Measurements from ENCODE around the gene CAMSAP1.

CAMSAP1 gene

GRCh38 chr9:135883410-135884089, 23.8 kb downstream of the CAMSAP1 start:
- Histone ChIP-seq H3K36me3 (replicated peaks; ENCODE audit: low read depth, low read length) (no peaks in the 10 kb centered on the region), H3K4me1 (ENCODE audit: low read length) (peaks cover 16% of the 10 kb centered on the region), H2AFZ (ENCODE audit: low read depth, low read length) (no peak overlapping the region), H3K9ac (ENCODE audit: low read length) (no peak overlapping the region), H3K9me3 (ENCODE audit: insufficient read depth, low read length) (no peaks in the 10 kb centered on the region), H3K4me3 (ENCODE audit: low read length) (no peak overlapping the region), H3K79me2 (ENCODE audit: low read length) (peaks cover 24% of the 10 kb centered on the region), H3K27ac (ENCODE audit: low read length) (no peak overlapping the region), H4K20me1 (ENCODE audit: insufficient read depth, low read length) (peaks cover 21% of the 10 kb centered on the region), H3K27me3 (ENCODE audit: low read depth, low read length) (no peaks in the 10 kb centered on the region), H3K4me2 (ENCODE audit: low read length) (no peak overlapping the region)
- TF ChIP-seq CTCF (IDR thresholded peaks at IDR 0.05; ENCODE audit: low read depth, low read length) = no peak
- no peak for TF ChIP-seq EZH2phosphoT487 (IDR thresholded peaks at IDR 0.05; ENCODE audit: low read depth)

GRCh38 chr9:135882011-135882410, 25.3 kb downstream of the CAMSAP1 start:
- Histone ChIP-seq H3K9ac (ENCODE audit: low read length) (no peak overlapping the region), H2AFZ (ENCODE audit: low read depth, low read length) (no peak overlapping the region), H4K20me1 (ENCODE audit: insufficient read depth, low read length) (peaks cover 22% of the 10 kb centered on the region; the same call in 1 of the 2 replicates), H3K36me3 (replicated peaks; ENCODE audit: low read depth, low read length) (no peaks in the 10 kb centered on the region), H3K4me2 (ENCODE audit: low read length) (no peak overlapping the region), H3K79me2 (ENCODE audit: low read length) (peaks cover 13% of the 10 kb centered on the region; the same call in 1 of the 2 replicates), H3K4me1 (ENCODE audit: low read length) (peaks cover 2% of the 10 kb centered on the region), H3K4me3 (ENCODE audit: low read length) (no peak overlapping the region), H3K9me3 (ENCODE audit: insufficient read depth, low read length) (no peaks in the 10 kb centered on the region), H3K27ac (ENCODE audit: low read length) (no peak overlapping the region), H3K27me3 (ENCODE audit: low read depth, low read length) (no peaks in the 10 kb centered on the region)
- no peak for TF ChIP-seq EZH2phosphoT487 (IDR thresholded peaks at IDR 0.05; ENCODE audit: low read depth)
- TF ChIP-seq CTCF (IDR thresholded peaks at IDR 0.05; ENCODE audit: low read depth, low read length) = no peak

GRCh38 chr9:135880438-135880837, 26.9 kb downstream of the CAMSAP1 start:
- H3K27me3 ChIP-seq (ENCODE audit: low read depth, low read length) = no peaks in the 10 kb centered on the region
- no peaks in the 10 kb centered on the region for H3K9me3 ChIP-seq (ENCODE audit: insufficient read depth, low read length)
- H3K36me3 ChIP-seq (replicated peaks; ENCODE audit: low read depth, low read length) = no peaks in the 10 kb centered on the region
- no peak overlapping the region for H2AFZ ChIP-seq (ENCODE audit: low read depth, low read length)
- H4K20me1 ChIP-seq (ENCODE audit: insufficient read depth, low read length) = peaks cover 21% of the 10 kb centered on the region
- no peaks in the 10 kb centered on the region for H3K4me1 ChIP-seq (ENCODE audit: low read length)
- H3K79me2 ChIP-seq (ENCODE audit: low read length) = 0 out of 2 replicates have a peak, but pooled peaks cover 3% of the 10 kb centered on the region
- H3K4me2 ChIP-seq (ENCODE audit: low read length) = no peak overlapping the region
- no peak overlapping the region for H3K9ac ChIP-seq (ENCODE audit: low read length)
- no peak overlapping the region for H3K4me3 ChIP-seq (ENCODE audit: low read length)
- no peak overlapping the region for H3K27ac ChIP-seq (ENCODE audit: low read length)
- TF ChIP-seq EZH2phosphoT487 (IDR thresholded peaks at IDR 0.05; ENCODE audit: low read depth) (no peak), CTCF (IDR thresholded peaks at IDR 0.05; ENCODE audit: low read depth, low read length) (no peak)

DNA sequence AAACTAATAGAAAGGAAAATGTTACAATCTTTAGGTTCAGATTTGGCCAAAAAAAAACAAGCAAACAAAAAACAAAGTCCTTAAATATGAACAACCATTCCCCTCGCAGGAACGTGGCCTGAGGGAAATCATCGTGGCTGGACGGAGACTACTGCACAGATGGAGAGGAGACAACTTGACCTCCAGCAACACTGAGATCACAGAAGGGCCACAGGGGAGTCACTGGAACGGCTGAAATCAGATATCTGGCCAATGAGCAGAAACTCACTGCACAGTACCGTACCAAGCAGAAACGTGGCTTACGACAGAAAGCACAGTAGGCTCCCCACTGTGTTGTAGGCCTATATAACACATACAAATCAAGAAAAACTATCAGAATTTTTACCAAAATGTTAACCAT, 27.7 kb downstream of the CAMSAP1 start:
- Histone ChIP-seq H3K4me3 (ENCODE audit: low read length) (no peak overlapping the region), H3K9ac (ENCODE audit: low read length) (no peak overlapping the region), H3K27ac (ENCODE audit: low read length) (no peak overlapping the region), H3K27me3 (ENCODE audit: low read depth, low read length) (no peaks in the 10 kb centered on the region), H2AFZ (ENCODE audit: low read depth, low read length) (no peak overlapping the region), H3K36me3 (replicated peaks; ENCODE audit: low read depth, low read length) (no peaks in the 10 kb centered on the region), H4K20me1 (ENCODE audit: insufficient read depth, low read length) (peaks cover 21% of the 10 kb centered on the region), H3K4me2 (ENCODE audit: low read length) (no peak overlapping the region), H3K79me2 (ENCODE audit: low read length) (0 out of 2 replicates have a peak, but pooled peaks cover 3% of the 10 kb centered on the region), H3K4me1 (ENCODE audit: low read length) (no peaks in the 10 kb centered on the region), H3K9me3 (ENCODE audit: insufficient read depth, low read length) (no peaks in the 10 kb centered on the region)
- TF ChIP-seq EZH2phosphoT487 (IDR thresholded peaks at IDR 0.05; ENCODE audit: low read depth) (no peak), CTCF (IDR thresholded peaks at IDR 0.05; ENCODE audit: low read depth, low read length) (no peak)

Data from OCI-LY3 (cell line).